Vein endothelial cell (primary cell): ENCODE measurements around the gene RAB25. TPM values are rescaled to one million over a fixed set of nuclear protein-coding genes. Genes with fewer than 3 reads are reported as not detected.

Experiments used
- total RNA-seq: library from RNA; depleted of rRNA; stranded (reverse); fragments of >200 nt; gene quantifications from 2 replicates; pipeline ENCODE4 v1.2.3, GENCODE V29; 2012

RAB25 gene
- total RNA-seq = not detected in 2 replicates

GRCh38 chr1:156060937-156061636, at the start of gene RAB25:
TSS of gene RAB25 (plus strand) at chr1:156061160. CDS start at chr1:156061401, 241 bp downstream.

GRCh38 chr1:156020293-156021092, 40.5 kb upstream of the RAB25 start, which contains the start of gene SSR2:
TSS of gene SSR2 (minus strand) at chr1:156020951. CDS start at chr1:156020167, 784 bp downstream.

GRCh38 chr1:156053768-156054499, 7.0 kb upstream of the RAB25 start, which contains the start of gene UBQLN4:
TSS of gene UBQLN4 (minus strand) at chr1:156053798. CDS start at chr1:156053701, 97 bp downstream.

GRCh38 chr1:156054500-156055280, 6.3 kb upstream of the RAB25 start, which contains the start of gene LAMTOR2:
TSS of gene LAMTOR2 (plus strand) at chr1:156054782. CDS start at chr1:156054890, 108 bp downstream.

GRCh38 chr1:156082309-156083091, 21.5 kb downstream of the RAB25 start, which contains the start of gene MEX3A:
TSS of gene MEX3A (minus strand) at chr1:156082465. CDS start at chr1:156081998, 467 bp downstream.

GRCh38 chr1:156114101-156114918, 53.4 kb downstream of the RAB25 start, which contains the start of gene LMNA:
TSS of gene LMNA (plus strand) at chr1:156114711. CDS start at chr1:156114919, 208 bp downstream.

Other genes with a start within 250 kb of the RAB25 start
- 37.9 and 42.8 TPM in 2 replicates for gene GON4L, start 203.9 kb upstream of the RAB25 start, total RNA-seq
- gene SYT11, start 201.6 kb upstream of the RAB25 start, total RNA-seq = 34.4 and 35.9 TPM in 2 replicates
- gene RIT1, start 149.8 kb upstream of the RAB25 start, total RNA-seq = 35.6 and 48.0 TPM in 2 replicates
- gene KHDC4, start 126.7 kb upstream of the RAB25 start, total RNA-seq = 36.6 and 40.6 TPM in 2 replicates
- gene RXFP4, start 119.5 kb upstream of the RAB25 start, total RNA-seq = not detected in 2 replicates
- gene ARHGEF2, start 82.6 kb upstream of the RAB25 start, total RNA-seq = 100 and 106 TPM in 2 replicates
- gene SSR2, start 40.2 kb upstream of the RAB25 start, total RNA-seq = 605 and 637 TPM in 2 replicates
- 30.4 and 33.1 TPM in 2 replicates for gene UBQLN4, start 7.4 kb upstream of the RAB25 start, total RNA-seq
- gene LAMTOR2, start 6.4 kb upstream of the RAB25 start, total RNA-seq = 43.7 and 70.9 TPM in 2 replicates
- 15.8 and 19.9 TPM in 2 replicates for gene MEX3A, start 21.3 kb downstream of the RAB25 start, total RNA-seq
- gene LMNA, start 53.6 kb downstream of the RAB25 start, total RNA-seq = 724 and 847 TPM in 2 replicates
- gene SEMA4A, start 92.4 kb downstream of the RAB25 start, total RNA-seq = 0.29 and 0.65 TPM in 2 replicates
- gene SLC25A44, start 132.9 kb downstream of the RAB25 start, total RNA-seq = 18.3 and 21.3 TPM in 2 replicates
- gene PMF1, start 151.8 kb downstream of the RAB25 start, total RNA-seq = 51.9 and 54.3 TPM in 2 replicates
- gene BGLAP, start 181.0 kb downstream of the RAB25 start, total RNA-seq = 0.19 and 0.33 TPM in 2 replicates
- gene PAQR6, start 186.9 kb downstream of the RAB25 start, total RNA-seq = 0.33 and 0.57 TPM in 2 replicates
- 72.8 and 73.3 TPM in 2 replicates for gene SMG5, start 221.7 kb downstream of the RAB25 start, total RNA-seq
- 0.98 and 1.9 TPM in 2 replicates for gene TMEM79, start 223.2 kb downstream of the RAB25 start, total RNA-seq
- gene GLMP, start 234.5 kb downstream of the RAB25 start, total RNA-seq = 54.7 and 83.6 TPM in 2 replicates
- 0.33 TPM in 1 of 2 replicates, not detected in the other for gene VHLL, start 238.1 kb downstream of the RAB25 start, total RNA-seq